HG03108 (cell line): ENCODE results near the gene LPCAT1.

ENCODE experiments used
- ATAC-seq: cut with Tn5 transposase; IDR thresholded peaks from one replicate; pipeline ENCODE4 v1.9.1; 2021; ENCODE audit warnings: moderate library complexity; ENCODE audit not compliant: unreplicated experiment

Gene LPCAT1

GRCh38 chr5:1414311-1415058 is 109.3 kb downstream of the LPCAT1 start:
- no peak for ATAC-seq

DNA sequence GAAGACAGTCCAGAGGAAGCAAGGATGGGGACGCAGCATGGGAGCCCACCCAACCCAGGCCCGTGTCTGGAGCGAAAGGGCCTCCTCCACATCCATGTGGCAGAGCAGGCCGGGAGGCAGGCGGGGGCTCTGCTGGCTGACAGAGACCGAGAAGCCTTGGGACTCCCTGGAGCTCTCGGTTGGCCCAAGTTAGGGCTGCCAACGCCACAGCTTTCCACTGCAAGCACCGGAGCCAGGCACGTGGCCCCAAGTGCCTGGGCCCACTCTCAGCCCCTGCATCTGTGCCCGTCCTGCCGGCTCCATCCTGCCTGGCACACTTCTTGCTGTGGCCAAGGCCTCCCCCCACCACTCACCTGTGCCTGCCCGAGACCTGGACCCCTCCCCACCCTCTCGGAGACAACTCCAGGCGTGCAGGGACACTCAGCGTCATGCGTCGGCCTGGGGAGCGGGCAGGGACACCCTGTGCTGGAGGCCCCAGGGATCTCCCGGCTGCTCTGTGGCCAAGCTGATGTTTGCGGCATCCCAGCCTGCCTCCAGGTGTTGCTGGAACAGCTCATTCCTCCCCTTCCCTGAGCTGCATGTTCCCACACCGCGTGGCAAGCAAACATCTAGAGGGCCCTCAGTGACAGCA is 110.0 kb downstream of the LPCAT1 start:
- ATAC-seq, result no peak

- no peak for ATAC-seq
Measured at GRCh38 chr5:1413211-1413610, 110.5 kb downstream of the LPCAT1 start.

DNA sequence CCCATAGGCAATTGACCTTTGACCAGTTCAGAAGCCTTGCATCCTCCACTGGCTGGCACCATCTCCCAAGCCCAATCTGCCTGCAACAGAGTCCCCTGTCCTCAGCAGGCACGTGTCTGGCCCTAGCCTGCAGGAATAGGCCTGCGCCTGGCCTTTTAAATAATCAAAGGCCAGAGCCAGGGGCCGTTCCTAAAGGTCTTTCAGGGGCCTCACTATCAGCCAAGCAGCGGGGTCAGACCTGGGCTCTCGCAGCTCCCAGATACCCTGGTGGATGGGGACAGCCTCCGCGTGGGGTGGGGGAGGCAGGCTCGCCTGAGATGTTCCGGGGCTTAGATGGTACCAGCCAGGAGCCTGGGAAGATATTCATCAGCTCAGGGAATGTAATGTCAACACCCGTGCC is 111.1 kb downstream of the LPCAT1 start:
- no peak for ATAC-seq

DNA sequence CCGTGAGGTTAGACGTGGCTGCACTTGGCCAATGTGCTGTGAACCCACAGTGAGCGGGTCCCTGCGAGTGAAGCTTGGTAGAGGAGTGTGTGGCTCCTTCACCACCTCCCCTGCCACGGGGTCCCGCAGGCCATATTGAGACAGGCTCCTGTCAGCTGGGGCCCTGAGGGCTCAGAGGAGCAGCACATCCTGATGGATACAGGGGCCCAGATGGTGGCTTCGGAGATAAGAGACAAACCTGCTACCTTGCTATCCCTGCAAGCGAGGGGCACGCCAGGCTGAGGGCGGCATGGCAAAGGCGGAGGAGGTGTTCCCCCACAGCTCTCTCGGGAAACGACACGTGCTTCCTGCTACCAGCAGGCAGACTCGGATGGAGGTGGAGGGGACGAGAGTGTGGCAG is 111.6 kb downstream of the LPCAT1 start:
- ATAC-seq, result no peak
